ENCODE data around the gene ZNHIT1.

Gene ZNHIT1

DNA sequence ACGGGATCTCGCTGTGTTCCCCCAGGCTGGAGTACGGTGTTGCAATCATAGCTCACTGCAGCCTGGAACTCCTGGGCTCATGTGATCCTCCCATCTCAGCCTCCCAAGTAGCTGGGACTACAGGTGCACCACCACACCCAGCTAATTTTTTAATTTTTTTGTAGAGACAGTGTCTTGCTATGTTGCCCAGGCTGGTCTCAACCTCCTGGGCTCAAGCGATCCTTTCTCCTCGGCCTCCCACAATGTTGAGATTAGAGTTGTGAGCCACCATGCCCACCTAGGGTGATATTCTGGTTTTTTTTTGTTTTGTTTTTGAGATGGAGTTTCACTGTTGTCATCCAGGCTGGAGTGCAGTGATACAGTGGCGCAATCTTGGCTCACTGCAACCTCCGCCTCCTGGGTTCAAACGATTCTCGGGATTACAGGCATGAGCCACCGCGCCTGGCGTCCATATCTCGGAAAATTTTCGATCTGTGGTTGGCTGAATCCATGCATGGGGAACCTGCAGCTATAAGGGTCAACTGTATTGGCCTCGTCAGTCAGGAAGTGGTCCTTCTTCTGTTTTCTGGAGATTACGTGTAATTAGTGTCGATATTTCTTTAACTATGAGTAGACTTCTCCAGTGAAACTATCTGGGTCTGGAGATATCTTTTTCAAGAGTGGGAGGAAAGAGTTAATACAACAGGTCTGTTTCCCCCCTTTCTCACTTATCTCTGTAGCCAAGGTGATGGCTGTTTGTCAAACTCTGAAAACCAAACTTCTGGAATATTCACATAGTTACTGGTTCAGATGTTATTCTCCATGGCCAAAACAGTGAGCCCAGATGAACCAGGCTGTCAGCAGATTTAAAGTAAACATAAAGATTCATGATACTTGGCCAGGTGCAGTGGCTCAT is 47.9 kb downstream of the ZNHIT1 start:
- no peak for DNase-seq (ENCODE audit: low read depth)
- H3K4me3 ChIP-seq (ENCODE audit: low read depth, low read length): no peak overlapping the region
- in situ Hi-C loops (cut with HindIII; ENCODE audit: low sequenced_read_pairs): no loop called here
- TF ChIP-seq, protein P1, sequence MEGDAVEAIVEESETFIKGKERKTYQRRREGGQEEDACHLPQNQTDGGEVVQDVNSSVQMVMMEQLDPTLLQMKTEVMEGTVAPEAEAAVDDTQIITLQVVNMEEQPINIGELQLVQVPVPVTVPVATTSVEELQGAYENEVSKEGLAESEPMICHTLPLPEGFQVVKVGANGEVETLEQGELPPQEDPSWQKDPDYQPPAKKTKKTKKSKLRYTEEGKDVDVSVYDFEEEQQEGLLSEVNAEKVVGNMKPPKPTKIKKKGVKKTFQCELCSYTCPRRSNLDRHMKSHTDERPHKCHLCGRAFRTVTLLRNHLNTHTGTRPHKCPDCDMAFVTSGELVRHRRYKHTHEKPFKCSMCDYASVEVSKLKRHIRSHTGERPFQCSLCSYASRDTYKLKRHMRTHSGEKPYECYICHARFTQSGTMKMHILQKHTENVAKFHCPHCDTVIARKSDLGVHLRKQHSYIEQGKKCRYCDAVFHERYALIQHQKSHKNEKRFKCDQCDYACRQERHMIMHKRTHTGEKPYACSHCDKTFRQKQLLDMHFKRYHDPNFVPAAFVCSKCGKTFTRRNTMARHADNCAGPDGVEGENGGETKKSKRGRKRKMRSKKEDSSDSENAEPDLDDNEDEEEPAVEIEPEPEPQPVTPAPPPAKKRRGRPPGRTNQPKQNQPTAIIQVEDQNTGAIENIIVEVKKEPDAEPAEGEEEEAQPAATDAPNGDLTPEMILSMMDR (IDR thresholded peaks at IDR 0.05; ENCODE audit: low read depth, low read length, missing control alignments): no peak

GRCh38 chr7:101269664-101270063 is 51.7 kb downstream of the ZNHIT1 start:
- no peak for DNase-seq (ENCODE audit: low read depth)
- H3K4me3 ChIP-seq (ENCODE audit: low read depth, low read length): no peak overlapping the region
- TF ChIP-seq, protein P1 (IDR thresholded peaks at IDR 0.05; ENCODE audit: low read depth, low read length, missing control alignments): no peak
- in situ Hi-C loops (cut with HindIII; ENCODE audit: low sequenced_read_pairs): loop anchor here (10.0 kb wide), 1 partner anchor 215 kb away; no protein-coding TSS in a partner anchor

- no peak overlapping the region for H3K4me3 ChIP-seq (ENCODE audit: low read depth, low read length)
- TF ChIP-seq, protein P1 (IDR thresholded peaks at IDR 0.05; ENCODE audit: low read depth, low read length, missing control alignments): no peak
- in situ Hi-C loops (cut with HindIII; ENCODE audit: low sequenced_read_pairs): loop anchor here (10.0 kb wide), 1 partner anchor 216 kb away; no protein-coding TSS in a partner anchor
- no peak for DNase-seq (ENCODE audit: low read depth)
Measured at GRCh38 chr7:101271021-101271420, 53.1 kb downstream of the ZNHIT1 start.

GRCh38 chr7:101273206-101273605 is 55.2 kb downstream of the ZNHIT1 start:
- H3K4me3 ChIP-seq (ENCODE audit: low read depth, low read length): no peak overlapping the region
- TF ChIP-seq, protein P1 (IDR thresholded peaks at IDR 0.05; ENCODE audit: low read depth, low read length, missing control alignments): no peak
- no peak for DNase-seq (ENCODE audit: low read depth)
- in situ Hi-C loops (cut with HindIII; ENCODE audit: low sequenced_read_pairs): loop anchor here (10.0 kb wide), 1 partner anchor 218 kb away; no protein-coding TSS in a partner anchor
